ELR (cell line): ENCODE measurements around the gene SLC22A6.

Experiments used
- DNase-seq: peaks from one replicate; pipeline ENCODE4 v3.0.0-alpha.2; 2015; ENCODE audit warnings: low read depth

The SLC22A6 gene

DNA sequence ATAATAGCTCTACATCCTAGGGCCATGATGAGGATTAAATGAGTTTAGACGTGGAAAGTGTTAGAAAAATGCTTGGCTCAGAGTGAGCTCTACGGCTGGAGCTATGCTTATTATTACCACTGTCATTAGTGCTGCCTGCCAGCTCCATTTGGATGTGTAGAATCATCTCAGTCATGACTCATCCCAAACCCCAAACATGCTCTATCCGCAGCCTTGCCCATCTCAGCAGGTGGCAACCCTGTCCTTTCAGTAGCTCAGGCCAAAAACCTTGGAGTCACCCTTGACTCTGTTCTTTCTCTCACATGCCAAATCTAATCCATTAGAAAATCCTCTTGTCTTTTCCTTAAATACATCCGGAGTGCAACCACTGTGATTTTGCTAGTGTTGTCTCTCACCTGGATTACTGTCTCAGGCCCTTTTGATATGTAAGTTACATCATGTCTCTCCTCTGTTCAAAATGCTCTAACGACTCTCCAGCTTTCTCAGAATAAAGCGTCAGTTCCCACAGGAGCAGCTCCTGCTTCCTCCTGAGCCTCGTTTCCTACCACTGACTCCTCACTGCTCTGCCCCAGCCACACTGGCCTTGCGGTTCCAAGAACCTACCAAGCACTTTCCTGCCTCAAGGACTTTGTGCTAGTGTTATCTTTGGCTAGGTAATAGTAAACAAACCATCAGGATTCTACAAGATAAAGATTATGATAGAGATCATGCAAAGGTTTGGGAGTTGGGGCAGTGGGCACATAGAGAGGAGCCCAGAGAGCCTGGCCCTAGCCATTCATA, 53.1 kb downstream of the SLC22A6 start:
- DNase-seq: peak; percentile 12

DNA sequence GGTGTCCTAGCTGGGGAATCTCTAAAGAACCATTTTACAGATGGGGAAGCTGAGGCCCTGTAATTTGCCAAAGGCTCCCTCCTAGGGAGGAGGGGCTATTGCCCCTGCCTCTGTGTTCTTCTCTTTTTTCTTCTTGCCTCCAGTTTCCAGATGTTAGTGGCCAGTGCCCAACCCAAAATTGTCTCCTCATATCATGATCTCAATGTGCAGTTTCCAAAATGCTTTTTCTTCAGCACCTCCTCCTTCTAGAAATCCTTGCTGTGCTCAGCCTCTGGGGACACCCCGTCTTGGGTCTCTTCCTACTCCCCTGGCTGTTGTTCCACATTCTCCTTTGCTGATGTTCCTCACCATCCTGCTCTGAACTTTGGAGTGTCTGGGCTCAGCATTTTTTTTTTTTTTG, 54.1 kb downstream of the SLC22A6 start:
- DNase-seq: no peak

DNA sequence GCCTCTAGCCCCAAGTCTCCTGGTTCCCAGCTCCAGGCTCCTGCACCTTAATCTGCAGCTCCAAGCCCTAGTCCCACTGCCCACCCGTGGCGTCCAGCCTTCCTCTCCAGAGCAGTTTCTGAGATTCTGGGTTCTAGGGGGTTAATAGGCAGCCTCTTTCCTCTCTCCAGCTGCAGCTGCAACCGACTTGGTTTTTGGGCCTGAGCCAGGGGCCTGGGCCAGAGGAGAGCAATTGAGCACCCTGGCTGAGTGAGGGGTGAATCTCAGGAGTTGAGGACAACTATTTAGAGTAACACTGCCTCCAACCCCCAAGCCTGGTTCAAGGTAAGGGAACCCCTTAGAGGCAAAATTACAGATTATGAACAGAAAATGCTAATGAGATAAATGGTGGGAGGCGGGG, 54.6 kb downstream of the SLC22A6 start:
- DNase-seq: no peak

DNA sequence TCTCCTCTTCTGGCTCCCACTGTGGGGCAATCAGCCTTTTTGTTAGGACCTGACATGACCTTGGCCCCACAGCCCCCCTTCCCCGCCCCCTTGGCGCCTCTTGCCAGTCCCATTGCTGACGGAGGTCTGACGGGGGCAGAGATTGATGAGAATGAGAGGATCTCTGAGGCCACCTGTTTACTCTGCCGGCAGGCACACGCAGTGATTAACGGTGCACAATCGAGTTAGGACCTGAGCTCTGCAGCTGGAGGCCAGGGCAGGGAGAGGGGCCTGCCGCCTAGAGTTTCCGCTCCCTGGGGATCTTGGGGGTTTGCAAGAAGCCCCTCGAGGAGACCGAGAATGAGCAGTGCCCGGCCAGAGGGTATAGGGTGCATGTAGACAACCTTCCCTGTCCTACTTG, 56.8 kb downstream of the SLC22A6 start:
- no peak for DNase-seq

DNA sequence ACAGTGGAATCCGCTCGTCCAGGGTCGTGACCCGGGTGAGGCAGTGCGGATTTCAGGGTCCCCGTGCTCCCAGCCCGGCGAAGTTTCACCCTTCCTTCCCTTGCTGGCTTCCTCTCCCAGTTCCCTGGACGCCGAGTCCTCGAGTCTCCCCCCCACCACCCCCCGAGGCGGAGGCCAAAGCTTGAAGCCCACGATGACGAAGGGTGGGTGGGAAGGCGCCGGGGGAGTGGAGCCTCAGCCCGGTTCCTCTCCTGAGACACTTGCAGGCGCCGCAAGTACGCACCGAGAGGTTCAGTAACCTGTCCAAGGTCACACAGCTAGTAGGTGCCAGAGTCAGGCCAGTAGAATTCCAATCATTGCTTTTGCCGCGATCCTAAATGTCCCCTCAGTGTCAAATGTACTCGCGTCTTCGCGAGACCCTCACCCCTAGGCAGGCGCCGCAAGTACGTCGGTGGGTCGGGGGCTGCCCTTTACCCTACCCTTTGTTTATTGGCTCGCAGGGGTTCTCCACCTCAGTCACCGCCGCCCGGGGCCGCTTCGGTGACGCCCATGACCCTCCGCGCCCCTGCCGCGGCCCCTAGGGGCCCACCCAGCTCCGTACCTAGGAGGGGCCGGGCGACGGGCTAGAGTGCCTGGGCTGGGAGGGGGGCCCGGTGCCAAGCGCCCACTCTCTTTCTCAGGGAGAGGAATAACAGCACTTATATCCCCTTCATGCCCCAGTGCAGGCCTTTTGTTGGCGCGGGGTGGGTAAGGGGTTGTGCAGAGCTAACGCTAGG, 57.9 kb downstream of the SLC22A6 start:
- DNase-seq: no peak
